DMS79 (cell line): ENCODE results near the gene FIP1L1.

Experiments used
- DNase-seq: peaks from one replicate; lab custom pipeline; 2025; lab: John Stamatoyannopoulos, UW

The FIP1L1 gene

DNA sequence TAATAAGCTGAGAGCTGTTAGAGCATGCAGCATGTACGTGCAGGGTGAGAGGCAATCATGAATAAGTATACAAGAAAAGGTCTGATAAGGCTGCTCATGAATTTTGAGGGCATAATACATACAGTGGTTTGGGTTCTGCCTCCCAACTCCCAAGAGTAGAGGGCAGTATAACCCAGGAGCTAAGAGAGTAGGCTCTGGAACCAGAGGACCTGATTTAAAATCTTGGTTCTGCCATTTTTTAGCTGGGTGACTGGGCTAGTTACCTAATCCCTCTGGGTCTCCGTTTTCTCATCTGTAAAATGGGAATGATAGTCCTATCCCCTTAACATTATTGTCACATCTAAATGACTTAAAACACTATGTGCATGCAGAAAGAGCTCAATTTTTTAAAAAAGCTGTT, 128.5 kb downstream of the FIP1L1 start:
- no peak for DNase-seq

DNA sequence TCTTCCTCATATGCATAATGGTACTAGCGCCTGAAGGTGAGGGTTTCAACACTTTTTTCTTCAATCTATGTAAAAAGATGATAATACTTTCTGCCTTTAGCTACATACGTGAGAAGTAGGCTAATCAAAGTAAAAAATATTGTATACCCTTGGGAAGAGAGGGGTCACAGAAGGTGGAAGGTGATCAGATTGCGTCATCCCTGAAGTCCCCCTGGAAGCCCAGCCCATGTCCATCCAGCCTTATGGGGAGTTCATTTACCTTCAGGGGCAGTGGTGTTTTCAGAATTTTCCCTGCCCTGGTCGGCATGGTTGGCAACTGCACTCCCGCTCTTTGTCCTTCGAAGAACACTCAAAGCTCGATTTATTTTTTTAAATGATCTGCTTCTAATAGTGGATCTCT, 129.6 kb downstream of the FIP1L1 start:
- DNase-seq = no peak

- DNase-seq = peak; percentile 52
These were observed 130.3 kb downstream of the FIP1L1 start for GRCh38 chr4:53507671-53508286.

DNA sequence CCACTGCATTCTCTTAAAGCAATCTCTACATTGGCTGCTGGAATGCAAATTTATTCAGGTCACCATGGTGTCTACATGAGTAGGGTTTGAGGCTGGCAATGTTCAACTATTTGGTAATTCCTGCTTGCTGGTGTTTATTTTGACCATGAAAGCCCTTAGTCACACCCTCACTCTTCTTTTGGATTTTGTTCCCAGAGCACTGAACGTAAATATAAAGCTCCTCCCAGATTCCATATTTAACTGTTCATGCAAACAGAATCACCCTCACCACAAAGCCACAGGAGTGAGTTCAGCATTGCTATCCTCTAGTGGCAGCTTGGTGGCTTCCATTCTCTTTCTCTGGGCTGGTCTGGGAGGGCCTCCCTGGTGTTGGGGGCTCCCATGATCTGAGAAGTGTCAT, 131.0 kb downstream of the FIP1L1 start:
- no peak for DNase-seq

GRCh38 chr4:53510321-53510720, 132.9 kb downstream of the FIP1L1 start:
- DNase-seq = no peak
